GM11168 (cell line): ENCODE data around the gene ADH6.
"Not testable (repeated sequence)": the region's sequence is repeated elsewhere in the genome, so short reads cannot be mapped to it uniquely, and the experiment has no call there.

Experiments used
- in situ Hi-C: fragments of 300-500 bp; cut with MboI; formaldehyde crosslinking; loops from one replicate; pipeline ENCODE4 v1.12.0; 2022; ENCODE audit warnings: low sequenced_read_pairs; ENCODE audit not compliant: unreplicated experiment

Gene ADH6

GRCh38 chr4:99200138-99200537 lies 18.9 kb downstream of the ADH6 start:
- in situ Hi-C loops = no loop called here

- in situ Hi-C loops = no loop called here
Observed at GRCh38 chr4:99190336-99190735, 28.7 kb downstream of the ADH6 start.

- in situ Hi-C loops = not testable (repeated sequence)
Observed at GRCh38 chr4:99189900-99190299, 29.1 kb downstream of the ADH6 start.

GRCh38 chr4:99186029-99186428 lies 33.0 kb downstream of the ADH6 start:
- in situ Hi-C loops = no loop called here

GRCh38 chr4:99185581-99185980 lies 33.5 kb downstream of the ADH6 start:
- in situ Hi-C loops = no loop called here

- in situ Hi-C loops = no loop called here
Observed at GRCh38 chr4:99180382-99181070, 38.5 kb downstream of the ADH6 start.

GRCh38 chr4:99179626-99180025 lies 39.4 kb downstream of the ADH6 start:
- in situ Hi-C loops = no loop called here

- in situ Hi-C loops = no loop called here
Observed at GRCh38 chr4:99179178-99179577, 39.9 kb downstream of the ADH6 start.

GRCh38 chr4:99166544-99166943 lies 52.5 kb downstream of the ADH6 start:
- in situ Hi-C loops = no loop called here

- in situ Hi-C loops = no loop called here
Observed at GRCh38 chr4:99165978-99166377, 53.1 kb downstream of the ADH6 start.

- in situ Hi-C loops = no loop called here
Observed at GRCh38 chr4:99161373-99162099, 57.5 kb downstream of the ADH6 start.

- in situ Hi-C loops = no loop called here
Observed at GRCh38 chr4:99159699-99160098, 59.3 kb downstream of the ADH6 start.

- in situ Hi-C loops = no loop called here
Observed at GRCh38 chr4:99157478-99157935, 61.5 kb downstream of the ADH6 start.

- in situ Hi-C loops = no loop called here
Observed at GRCh38 chr4:99156992-99157391, 62.1 kb downstream of the ADH6 start.

- in situ Hi-C loops = no loop called here
Observed at GRCh38 chr4:99154658-99155342, 64.2 kb downstream of the ADH6 start.
